Cardiac muscle cell (in vitro differentiated cells and primary cell): ENCODE data around the gene TBC1D3B. TPM values are rescaled to one million over a fixed set of nuclear protein-coding genes. Genes with fewer than 3 reads are reported as not detected.

Source experiments
- DNase-seq, 2 donors: peaks; one replicate each; pipeline versions ENCODE4 v3.0.0 to v3.0.0-alpha.2; 2010 to 2017; ENCODE audit warnings: low read depth in 1 of 2, low spot score in 1 of 2
- H3K27ac ChIP-seq: fragments of 200-600 bp; sonication (generic); 2 replicates; pipeline ENCODE4 v1.5.1; 2016
- H3K27me3 ChIP-seq: fragments of 200-600 bp; sonication (generic); 2 replicates; pipeline ENCODE4 v1.6.0; 2016; ENCODE audit warnings: control low read depth
- H3K36me3 ChIP-seq: fragments of 200-600 bp; sonication (generic); 2 replicates; pipeline ENCODE4 v1.5.1; 2016; ENCODE audit warnings: control low read depth
- H3K4me1 ChIP-seq: fragments of 200-600 bp; sonication (generic); 2 replicates; pipeline ENCODE4 v1.8.1; 2017; ENCODE audit warnings: low read depth, mild to moderate bottlenecking, mixed run types
- H3K4me3 ChIP-seq: fragments of 200-600 bp; sonication (generic); 2 replicates; pipeline ENCODE4 v1.5.1; 2016; ENCODE audit warnings: mild to moderate bottlenecking
- H3K9me3 ChIP-seq: fragments of 200-600 bp; sonication (generic); 2 replicates; pipeline ENCODE4 v1.5.1; 2017; ENCODE audit warnings: low read depth, mild to moderate bottlenecking, control low read depth
- CTCF ChIP-seq: IDR thresholded peaks from 2 replicates; pipeline ENCODE4 v1.5.1; 2012; ENCODE audit warnings: low read depth, mild to moderate bottlenecking, low read length
- polyA plus RNA-seq: library from polyadenylated mRNA; unstranded; fragments of >200 nt; fragmentation: Nextera tagmentation; extraction: Ambion mirVana; gene quantifications from 2 replicates; pipeline ENCODE4 v1.2.1, GENCODE V29; 2016
- total RNA-seq: library from RNA; depleted of rRNA; stranded (reverse); fragments of >200 nt; gene quantifications from 2 replicates; pipeline ENCODE4 v1.2.3, GENCODE V29; 2016

Gene TBC1D3B
- total and polyA plus RNA-seq, 2 experiments from 2014 or later = 4.0 to 5.5 TPM

- peaks cover 4% of the 10 kb centered on the region for H3K27me3 ChIP-seq
- H3K9me3 ChIP-seq = no peaks in the 10 kb centered on the region
- DNase-seq = peak in 1 of 2 donors; percentile 19
These were observed 23.8 kb downstream of the TBC1D3B start for GRCh38 chr17:36152639-36153120.

GRCh38 chr17:36151891-36152638, 24.4 kb downstream of the TBC1D3B start:
- H3K36me3 ChIP-seq = no peaks in the 10 kb centered on the region
- peaks cover 4% of the 10 kb centered on the region for H3K27me3 ChIP-seq
- H3K9me3 ChIP-seq = no peaks in the 10 kb centered on the region
- no peak overlapping the region for H3K4me3 ChIP-seq
- H3K4me1 ChIP-seq = no peaks in the 10 kb centered on the region
- no peak overlapping the region for H3K27ac ChIP-seq
- TF ChIP-seq CTCF = no peak
- DNase-seq = no peak

More at GRCh38 chr17:36152639-36153120, 23.8 kb downstream of the TBC1D3B start:
- H3K4me3 ChIP-seq = no peak overlapping the region
- peak; percentile 12 for TF ChIP-seq CTCF
- H3K4me1 ChIP-seq = no peaks in the 10 kb centered on the region
- no peaks in the 10 kb centered on the region for H3K36me3 ChIP-seq
- H3K27ac ChIP-seq = no peak overlapping the region

GRCh38 chr17:36149296-36149820, 27.1 kb downstream of the TBC1D3B start:
- DNase-seq = peak in 1 of 2 donors; percentile 94
- Histone ChIP-seq H3K27me3 (peaks cover 5% of the 10 kb centered on the region), H3K4me3 (no peak overlapping the region), H3K9me3 (no peaks in the 10 kb centered on the region), H3K36me3 (no peaks in the 10 kb centered on the region), H3K4me1 (no peaks in the 10 kb centered on the region), H3K27ac (no peak overlapping the region)
- TF ChIP-seq CTCF = no peak

- peak; percentile 74 to 76 for DNase-seq
- Histone ChIP-seq H3K9me3 (no peaks in the 10 kb centered on the region), H3K27me3 (peaks cover 5% of the 10 kb centered on the region), H3K36me3 (no peaks in the 10 kb centered on the region), H3K27ac (no peak overlapping the region), H3K4me3 (no peak overlapping the region), H3K4me1 (no peaks in the 10 kb centered on the region)
- TF ChIP-seq CTCF = peak; percentile 100
These were observed 27.7 kb downstream of the TBC1D3B start for GRCh38 chr17:36148559-36149295.

- no peak for DNase-seq
- no peak for TF ChIP-seq CTCF
- no peaks in the 10 kb centered on the region for H3K9me3 ChIP-seq
- H3K4me3 ChIP-seq = no peak overlapping the region
- no peaks in the 10 kb centered on the region for H3K4me1 ChIP-seq
- H3K27me3 ChIP-seq = peaks cover 5% of the 10 kb centered on the region
- H3K36me3 ChIP-seq = no peaks in the 10 kb centered on the region
- no peak overlapping the region for H3K27ac ChIP-seq
These were observed 28.8 kb downstream of the TBC1D3B start for GRCh38 chr17:36147601-36148000.
